ENCODE results near the gene DNAH10.

DNA sequence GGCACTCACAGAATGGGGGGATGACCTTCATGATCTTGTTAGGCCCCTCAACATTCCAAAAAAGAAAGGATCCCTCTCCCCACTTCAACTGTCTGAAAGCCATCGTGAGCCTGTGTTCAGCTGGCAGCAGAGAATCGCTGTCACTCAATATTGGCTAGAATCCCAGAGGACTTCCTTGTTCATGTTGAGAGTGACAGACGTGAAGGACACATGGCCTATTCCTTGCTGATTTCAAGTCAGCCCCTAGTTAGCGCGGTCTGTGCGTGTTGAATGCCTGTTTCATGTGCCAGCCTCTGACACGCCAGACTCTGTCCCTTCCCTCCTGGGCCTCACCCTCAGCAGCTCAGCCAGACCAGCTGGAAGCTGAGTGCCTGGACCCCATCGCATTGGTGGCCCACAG, 43.1 kb downstream of the DNAH10 start:
- TF ChIP-seq EZH2 (IDR thresholded peaks at IDR 0.05; ENCODE audit: insufficient read depth, poor library complexity, severe bottlenecking) (no peak), EZH2phosphoT487 (IDR thresholded peaks at IDR 0.05; ENCODE audit: insufficient read depth, low read depth) (no peak)
